Endodermal cell (in vitro differentiated cells): ENCODE data around the gene MED17. TPM values are rescaled to one million over a fixed set of nuclear protein-coding genes. Genes with fewer than 3 reads are reported as not detected.
A peak's percentile ranks its signal among the peaks of the same experiment; 100 is the strongest.

Experiments
- DNase-seq: peaks from one replicate; pipeline ENCODE4 v3.0.0-alpha.2; 2017
- H3K27ac ChIP-seq: 2 replicates; pipeline ENCODE4 v1.5.1; 2013; ENCODE audit warnings: mild to moderate bottlenecking, low read depth, low read length, moderate library complexity
- H3K27me3 ChIP-seq: 2 replicates; pipeline ENCODE4 v1.6.1; 2013; ENCODE audit warnings: mild to moderate bottlenecking, low read length, moderate library complexity; ENCODE audit not compliant: insufficient read depth, control insufficient read depth, poor library complexity, severe bottlenecking
- H3K36me3 ChIP-seq: 2 replicates; pipeline ENCODE4 v1.7.0; 2013; ENCODE audit warnings: mild to moderate bottlenecking, low read length, moderate library complexity; ENCODE audit not compliant: control insufficient read depth, insufficient read depth
- H3K4me1 ChIP-seq: one replicate; pipeline ENCODE4 v1.7.0; 2013; ENCODE audit warnings: low read length; ENCODE audit not compliant: control insufficient read depth, insufficient read depth
- H3K4me3 ChIP-seq: 2 replicates; pipeline ENCODE4 v1.5.1; 2013; ENCODE audit warnings: mild to moderate bottlenecking, low read length, moderate library complexity
- H3K9ac ChIP-seq: 2 replicates; pipeline ENCODE4 v1.6.1; 2013; ENCODE audit warnings: mild to moderate bottlenecking, low read length, moderate library complexity; ENCODE audit not compliant: poor library complexity, severe bottlenecking; ENCODE audit errors: extremely low read depth
- H3K9me3 ChIP-seq: 2 replicates; pipeline ENCODE4 v1.6.1; 2013; ENCODE audit warnings: mild to moderate bottlenecking, low read length, moderate library complexity; ENCODE audit not compliant: control insufficient read depth
- H3K27ac Mint-ChIP-seq: 2 replicates; pipeline ENCODE4 v1.8.0; 2020; ENCODE audit warnings: mixed read lengths
- H3K27me3 Mint-ChIP-seq: 2 replicates; pipeline ENCODE4 v1.8.0; 2021; ENCODE audit warnings: mild to moderate bottlenecking, mixed read lengths; ENCODE audit not compliant: insufficient read depth
- H3K36me3 Mint-ChIP-seq: 2 replicates; pipeline ENCODE4 v1.8.0; 2020; ENCODE audit warnings: low read depth, mixed read lengths
- H3K4me1 Mint-ChIP-seq: 2 replicates; pipeline ENCODE4 v1.8.0; 2020; ENCODE audit warnings: mixed read lengths
- H3K4me3 Mint-ChIP-seq: 2 replicates; pipeline ENCODE4 v1.8.0; 2020; ENCODE audit warnings: mild to moderate bottlenecking, moderate library complexity, mixed read lengths
- H3K9me3 Mint-ChIP-seq: 2 replicates; pipeline ENCODE4 v1.8.0; 2020; ENCODE audit warnings: mild to moderate bottlenecking, mixed read lengths
- WGBS, 2 experiments: methylation state at CpG; one replicate each; pipeline versions ENCODE4 v1.1.5 to v1.1.7; 2013; ENCODE audit warnings: missing lambda C conversion rate in 2 of 2, mixed read lengths in 1 of 2; ENCODE audit not compliant: insufficient coverage in 1 of 2, insufficient read length in 1 of 2; 5-methylcytosine and 5-hydroxymethylcytosine counted together
- total RNA-seq, 2 donors: library from RNA; stranded (reverse); fragmentation: NEBNext Ultra II Directional in 1 of 2; extraction: Animal tissue kit (Norgen Biotek cat#: 25700) in 1 of 2; gene quantifications; 2 replicates in 1 of 2; 3 replicates in 1 of 2; pipeline ENCODE4 v1.2.1, GENCODE V29; 2021
- TF ChIP-seq, protein P1 (sequence below): fragments of 200-600 bp; sonication (generic); conservative IDR thresholded peaks from 2 replicates; pipeline ENCODE4 v1.5.0; 2021; ENCODE audit warnings: antibody characterized with exemption, mild to moderate bottlenecking

The MED17 gene
- total RNA-seq, 2 donors from 2014 or later = 40.6 to 46.2 TPM

- Histone ChIP-seq H3K36me3 (peaks cover 67% of the 10 kb centered on the region), H3K9ac (peak overlapping the region; percentile 99), H3K27ac (no peak overlapping the region), H3K9me3 (no peaks in the 10 kb centered on the region), H3K4me1 (peaks cover 2% of the 10 kb centered on the region), H3K4me3 (peak overlapping the region; percentile 87), H3K27me3 (no peaks in the 10 kb centered on the region)
- Mint-ChIP-seq H3K4me1 (peaks cover 39% of the 10 kb centered on the region), H3K27ac (no peak overlapping the region), H3K9me3 (no peaks in the 10 kb centered on the region), H3K36me3 (peaks cover 67% of the 10 kb centered on the region), H3K27me3 (no peaks in the 10 kb centered on the region), H3K4me3 (peak overlapping the region; percentile 99)
- DNase-seq = no peak
- TF ChIP-seq, protein P1, sequence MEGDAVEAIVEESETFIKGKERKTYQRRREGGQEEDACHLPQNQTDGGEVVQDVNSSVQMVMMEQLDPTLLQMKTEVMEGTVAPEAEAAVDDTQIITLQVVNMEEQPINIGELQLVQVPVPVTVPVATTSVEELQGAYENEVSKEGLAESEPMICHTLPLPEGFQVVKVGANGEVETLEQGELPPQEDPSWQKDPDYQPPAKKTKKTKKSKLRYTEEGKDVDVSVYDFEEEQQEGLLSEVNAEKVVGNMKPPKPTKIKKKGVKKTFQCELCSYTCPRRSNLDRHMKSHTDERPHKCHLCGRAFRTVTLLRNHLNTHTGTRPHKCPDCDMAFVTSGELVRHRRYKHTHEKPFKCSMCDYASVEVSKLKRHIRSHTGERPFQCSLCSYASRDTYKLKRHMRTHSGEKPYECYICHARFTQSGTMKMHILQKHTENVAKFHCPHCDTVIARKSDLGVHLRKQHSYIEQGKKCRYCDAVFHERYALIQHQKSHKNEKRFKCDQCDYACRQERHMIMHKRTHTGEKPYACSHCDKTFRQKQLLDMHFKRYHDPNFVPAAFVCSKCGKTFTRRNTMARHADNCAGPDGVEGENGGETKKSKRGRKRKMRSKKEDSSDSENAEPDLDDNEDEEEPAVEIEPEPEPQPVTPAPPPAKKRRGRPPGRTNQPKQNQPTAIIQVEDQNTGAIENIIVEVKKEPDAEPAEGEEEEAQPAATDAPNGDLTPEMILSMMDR = no peak
- 49 to 51% methylated on average over 3 to 6 of the region's 6 CpGs for WGBS, 2 experiments
Observed at GRCh38 chr11:93738647-93739081, 45.4 kb upstream of the MED17 start.

- WGBS, 2 experiments = 0% methylated on average over 4 to 17 of the region's 18 CpGs
- Mint-ChIP-seq H3K4me1 (peaks cover 41% of the 10 kb centered on the region), H3K9me3 (no peaks in the 10 kb centered on the region), H3K4me3 (peak overlapping the region; percentile 99), H3K27ac (peak overlapping the region; percentile 100), H3K27me3 (no peaks in the 10 kb centered on the region), H3K36me3 (peaks cover 53% of the 10 kb centered on the region)
- peak overlapping the region; percentile 87 for H3K4me3 ChIP-seq
- H3K27ac ChIP-seq = no peak overlapping the region
- peak overlapping the region; percentile 99 for H3K9ac ChIP-seq
- peaks cover 11% of the 10 kb centered on the region for H3K4me1 ChIP-seq
- TF ChIP-seq, protein P1 = no peak
- H3K27me3 ChIP-seq = no peaks in the 10 kb centered on the region
- H3K36me3 ChIP-seq = peaks cover 53% of the 10 kb centered on the region
- H3K9me3 ChIP-seq = no peaks in the 10 kb centered on the region
- DNase-seq = peak; percentile 68
Observed at GRCh38 chr11:93740031-93740729, 43.9 kb upstream of the MED17 start.

GRCh38 chr11:93740730-93741093 is 43.4 kb upstream of the MED17 start:
- 0% methylated on average over 16 to 20 of the region's 20 CpGs for WGBS, 2 experiments
- peaks cover 47% of the 10 kb centered on the region for H3K36me3 ChIP-seq
- Mint-ChIP-seq H3K27ac (peak overlapping the region; percentile 100), H3K36me3 (peaks cover 48% of the 10 kb centered on the region), H3K4me3 (peak overlapping the region; percentile 99), H3K27me3 (no peaks in the 10 kb centered on the region), H3K9me3 (no peaks in the 10 kb centered on the region), H3K4me1 (peaks cover 44% of the 10 kb centered on the region)
- H3K4me3 ChIP-seq = peak overlapping the region; percentile 87
- H3K9me3 ChIP-seq = no peaks in the 10 kb centered on the region
- TF ChIP-seq, protein P1 = no peak
- H3K9ac ChIP-seq = peak overlapping the region; percentile 99
- H3K27me3 ChIP-seq = no peaks in the 10 kb centered on the region
- H3K27ac ChIP-seq = peak overlapping the region; percentile 85
- peaks cover 11% of the 10 kb centered on the region for H3K4me1 ChIP-seq
- peak; percentile 65 for DNase-seq
